Neural cell (in vitro differentiated cells): ENCODE measurements around the gene NDUFAF3. TPM values are rescaled to one million over a fixed set of nuclear protein-coding genes. Genes with fewer than 3 reads are reported as not detected.

Experiments used
- H2AFZ ChIP-seq: fragments of 200-600, 300-800 bp; sonication (generic), shearing (Covaris generic); 2 replicates; pipeline ENCODE4 v1.6.0; 2014; ENCODE audit warnings: low read depth, mild to moderate bottlenecking, antibody characterized with exemption, low read length, moderate library complexity
- H3F3A ChIP-seq: fragments of 200-600 bp; shearing (Covaris generic); 2 replicates; pipeline ENCODE4 v1.6.1; 2016; ENCODE audit warnings: mild to moderate bottlenecking, moderate library complexity, mixed read lengths, antibody characterized with exemption, low read length; ENCODE audit not compliant: insufficient read depth, poor library complexity, severe bottlenecking
- H3K27ac ChIP-seq: fragments of 200-600, 300-800 bp; sonication (generic), shearing (Covaris generic); 2 replicates; pipeline ENCODE4 v1.5.1; 2014; ENCODE audit warnings: mild to moderate bottlenecking, low read length, moderate library complexity
- H3K27me3 ChIP-seq: fragments of 300-800, 200-600 bp; sonication (generic), shearing (Covaris generic); 2 replicates; pipeline ENCODE4 v1.6.0; 2014; ENCODE audit warnings: mild to moderate bottlenecking, low read depth, low read length, moderate library complexity; ENCODE audit not compliant: insufficient read depth
- H3K36me3 ChIP-seq: fragments of 300-800, 200-600 bp; sonication (generic), shearing (Covaris generic); 2 replicates; pipeline ENCODE4 v1.5.1; 2014; ENCODE audit warnings: mild to moderate bottlenecking, antibody characterized with exemption, low read length, moderate library complexity; ENCODE audit not compliant: insufficient read depth
- H3K4me2 ChIP-seq: fragments of 300-800, 200-600 bp; sonication (generic), shearing (Covaris generic); 2 replicates; pipeline ENCODE4 v1.6.0; 2014; ENCODE audit warnings: mild to moderate bottlenecking, low read length
- H3K4me3 ChIP-seq: fragments of 300-800, 200-600 bp; sonication (generic), shearing (Covaris generic); 2 replicates; pipeline ENCODE4 v1.5.1; 2014; ENCODE audit warnings: mild to moderate bottlenecking, low read length, moderate library complexity
- H3K79me2 ChIP-seq: fragments of 200-600 bp; shearing (Covaris generic); replicated peaks from 2 replicates; pipeline ENCODE4 v1.6.0; 2014; ENCODE audit warnings: mild to moderate bottlenecking, low read length, moderate library complexity; ENCODE audit not compliant: insufficient read depth
- H3K9ac ChIP-seq: fragments of 300-800, 200-600 bp; sonication (generic), shearing (Covaris generic); 2 replicates; pipeline ENCODE4 v1.6.1; 2016; ENCODE audit warnings: mild to moderate bottlenecking, low read length, mixed read lengths
- H3K9me2 ChIP-seq: fragments of 200-600 bp; shearing (Covaris generic); 2 replicates; pipeline ENCODE4 v1.6.1; 2016; ENCODE audit warnings: mild to moderate bottlenecking, low read length, mixed read lengths; ENCODE audit not compliant: insufficient read depth
- H3K9me3 ChIP-seq: fragments of 200-600, 300-800 bp; sonication (generic), shearing (Covaris generic); 2 replicates; pipeline ENCODE4 v1.6.1; 2016; ENCODE audit warnings: mild to moderate bottlenecking, mixed run types, low read length, moderate library complexity, mixed read lengths
- H4K20me1 ChIP-seq: fragments of 200-600 bp; shearing (Covaris generic); 2 replicates; pipeline ENCODE4 v1.6.1; 2016; ENCODE audit warnings: mild to moderate bottlenecking, mixed run types; ENCODE audit not compliant: insufficient read depth
- EP300 ChIP-seq: fragments of 450-650 bp; conservative IDR thresholded peaks from 2 replicates; pipeline ENCODE4 v1.6.1; 2014; ENCODE audit warnings: antibody characterized with exemption, mild to moderate bottlenecking, moderate library complexity; ENCODE audit not compliant: poor library complexity, severe bottlenecking
- EZH2 ChIP-seq: fragments of 200-600, 300-800 bp; shearing (Covaris generic), sonication (generic); IDR thresholded peaks from 2 replicates; pipeline ENCODE4 v1.6.1; 2014; ENCODE audit warnings: antibody characterized with exemption, low read length, borderline replicate concordance, mild to moderate bottlenecking; ENCODE audit not compliant: insufficient read depth, poor library complexity, severe bottlenecking
- MXI1 ChIP-seq: fragments of 450-650 bp; conservative IDR thresholded peaks from 2 replicates; pipeline ENCODE4 v1.6.1; 2014; ENCODE audit warnings: antibody characterized with exemption, mild to moderate bottlenecking; ENCODE audit not compliant: poor library complexity, severe bottlenecking
- POLR2AphosphoS5 ChIP-seq: IDR thresholded peaks from 2 replicates; pipeline ENCODE4 v1.6.1; 2012
- RAD21 ChIP-seq: fragments of 450-650 bp; conservative IDR thresholded peaks from 2 replicates; pipeline ENCODE4 v1.6.1; 2014; ENCODE audit warnings: antibody characterized with exemption, mild to moderate bottlenecking, moderate library complexity
- REST ChIP-seq: IDR thresholded peaks from 2 replicates; pipeline ENCODE4 v1.6.1; 2012; ENCODE audit warnings: borderline replicate concordance
- SMC3 ChIP-seq: fragments of 450-650 bp; conservative IDR thresholded peaks from 2 replicates; pipeline ENCODE4 v1.6.1; 2014; ENCODE audit warnings: antibody characterized with exemption, mild to moderate bottlenecking, moderate library complexity; ENCODE audit not compliant: poor library complexity
- TAF1 ChIP-seq: IDR thresholded peaks from 2 replicates; pipeline ENCODE4 v1.6.1; 2012; ENCODE audit warnings: low read depth
- polyA plus RNA-seq: library from polyadenylated mRNA; depleted of rRNA; stranded (reverse); fragments of >200 nt; gene quantifications from 2 replicates; pipeline ENCODE4 v1.2.3, GENCODE V29; 2014
- small RNA-seq, 3 experiments: library from RNA; depleted of rRNA; stranded (forward); fragments of <200 nt; gene quantifications; one replicate each; pipeline ENCODE3, GENCODE V24; 2012
- TF ChIP-seq, protein P1 (sequence below): fragments of 450-650 bp; IDR thresholded peaks from 2 replicates; pipeline ENCODE4 v1.5.1; 2014; ENCODE audit warnings: antibody characterized with exemption, mild to moderate bottlenecking, moderate library complexity; ENCODE audit not compliant: poor library complexity, severe bottlenecking

Gene NDUFAF3
- polyA plus RNA-seq, 1 donor from 2014 or later: 36.2 TPM

GRCh38 chr3:49058011-49058410 is 36.1 kb downstream of the NDUFAF3 start:
- Histone ChIP-seq H3K36me3 (no peaks in the 10 kb centered on the region), H4K20me1 (no peaks in the 10 kb centered on the region)

More at GRCh38 chr3:49058011-49058410, 36.1 kb downstream of the NDUFAF3 start:
- Histone ChIP-seq H3K9ac (no peak overlapping the region), H3K4me3 (no peak overlapping the region), H3K27ac (no peak overlapping the region), H3F3A (no peaks in the 10 kb centered on the region), H3K79me2 (no peaks in the 10 kb centered on the region), H3K9me3 (no peaks in the 10 kb centered on the region), H3K27me3 (no peaks in the 10 kb centered on the region), H3K9me2 (no peaks in the 10 kb centered on the region), H3K4me2 (no peak overlapping the region), H2AFZ (no peak overlapping the region)
- TF ChIP-seq, protein P1, sequence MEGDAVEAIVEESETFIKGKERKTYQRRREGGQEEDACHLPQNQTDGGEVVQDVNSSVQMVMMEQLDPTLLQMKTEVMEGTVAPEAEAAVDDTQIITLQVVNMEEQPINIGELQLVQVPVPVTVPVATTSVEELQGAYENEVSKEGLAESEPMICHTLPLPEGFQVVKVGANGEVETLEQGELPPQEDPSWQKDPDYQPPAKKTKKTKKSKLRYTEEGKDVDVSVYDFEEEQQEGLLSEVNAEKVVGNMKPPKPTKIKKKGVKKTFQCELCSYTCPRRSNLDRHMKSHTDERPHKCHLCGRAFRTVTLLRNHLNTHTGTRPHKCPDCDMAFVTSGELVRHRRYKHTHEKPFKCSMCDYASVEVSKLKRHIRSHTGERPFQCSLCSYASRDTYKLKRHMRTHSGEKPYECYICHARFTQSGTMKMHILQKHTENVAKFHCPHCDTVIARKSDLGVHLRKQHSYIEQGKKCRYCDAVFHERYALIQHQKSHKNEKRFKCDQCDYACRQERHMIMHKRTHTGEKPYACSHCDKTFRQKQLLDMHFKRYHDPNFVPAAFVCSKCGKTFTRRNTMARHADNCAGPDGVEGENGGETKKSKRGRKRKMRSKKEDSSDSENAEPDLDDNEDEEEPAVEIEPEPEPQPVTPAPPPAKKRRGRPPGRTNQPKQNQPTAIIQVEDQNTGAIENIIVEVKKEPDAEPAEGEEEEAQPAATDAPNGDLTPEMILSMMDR: no peak
- TF ChIP-seq REST (no peak), MXI1 (no peak), POLR2AphosphoS5 (no peak), EP300 (no peak), SMC3 (no peak), RAD21 (no peak), EZH2 (no peak), TAF1 (no peak)

Small RNA genes lying within 50 kb of the gene (small RNA-seq; reads per million reads assigned to genes)
- gene MIR191 (47,240 to 56,256 (median 54,573) reads per million in 3 experiments), gene MIR425 (1,365 to 2,958 (median 2,632) reads per million in 3 experiments)

Other genes starting within 250 kb of the NDUFAF3 start
- 23.8 and 26.1 TPM in 2 replicates for gene PRKAR2A, start 174.2 kb upstream of the NDUFAF3 start, polyA plus RNA-seq
- 1.5 and 7.1 TPM in 2 replicates for gene SLC25A20, start 123.2 kb upstream of the NDUFAF3 start, polyA plus RNA-seq
- gene ARIH2, start 103.3 kb upstream of the NDUFAF3 start, polyA plus RNA-seq: 148 and 153 TPM in 2 replicates
- 97.3 and 111 TPM in 2 replicates for gene P4HTM, start 31.9 kb upstream of the NDUFAF3 start, polyA plus RNA-seq
- 315 and 326 TPM in 2 replicates for gene WDR6, start 14.7 kb upstream of the NDUFAF3 start, polyA plus RNA-seq
- gene DALRD3, start 3.5 kb upstream of the NDUFAF3 start, polyA plus RNA-seq: 121 and 145 TPM in 2 replicates
- gene IMPDH2, start 7.3 kb downstream of the NDUFAF3 start, polyA plus RNA-seq: 137 and 148 TPM in 2 replicates
- 87.5 and 122 TPM in 2 replicates for gene QRICH1, start 72.0 kb downstream of the NDUFAF3 start, polyA plus RNA-seq
- 174 and 212 TPM in 2 replicates for gene QARS1, start 82.6 kb downstream of the NDUFAF3 start, polyA plus RNA-seq
- gene USP19, start 98.7 kb downstream of the NDUFAF3 start, polyA plus RNA-seq: 58.5 and 62.0 TPM in 2 replicates
- 2.0 and 15.9 TPM in 2 replicates for gene LAMB2, start 110.9 kb downstream of the NDUFAF3 start, polyA plus RNA-seq
- gene CCDC71, start 144.2 kb downstream of the NDUFAF3 start, polyA plus RNA-seq: 14.8 and 25.7 TPM in 2 replicates
- gene KLHDC8B, start 149.5 kb downstream of the NDUFAF3 start, polyA plus RNA-seq: 64.2 and 65.1 TPM in 2 replicates